ENCODE data around the gene POLR1E. TPM values are rescaled to one million over a fixed set of nuclear protein-coding genes. Genes with fewer than 3 reads are reported as not detected.

The POLR1E gene, protein sequence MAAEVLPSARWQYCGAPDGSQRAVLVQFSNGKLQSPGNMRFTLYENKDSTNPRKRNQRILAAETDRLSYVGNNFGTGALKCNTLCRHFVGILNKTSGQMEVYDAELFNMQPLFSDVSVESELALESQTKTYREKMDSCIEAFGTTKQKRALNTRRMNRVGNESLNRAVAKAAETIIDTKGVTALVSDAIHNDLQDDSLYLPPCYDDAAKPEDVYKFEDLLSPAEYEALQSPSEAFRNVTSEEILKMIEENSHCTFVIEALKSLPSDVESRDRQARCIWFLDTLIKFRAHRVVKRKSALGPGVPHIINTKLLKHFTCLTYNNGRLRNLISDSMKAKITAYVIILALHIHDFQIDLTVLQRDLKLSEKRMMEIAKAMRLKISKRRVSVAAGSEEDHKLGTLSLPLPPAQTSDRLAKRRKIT
- polyA plus RNA-seq (ENCODE audit: insufficient read length), result 30.6 TPM

DNA sequence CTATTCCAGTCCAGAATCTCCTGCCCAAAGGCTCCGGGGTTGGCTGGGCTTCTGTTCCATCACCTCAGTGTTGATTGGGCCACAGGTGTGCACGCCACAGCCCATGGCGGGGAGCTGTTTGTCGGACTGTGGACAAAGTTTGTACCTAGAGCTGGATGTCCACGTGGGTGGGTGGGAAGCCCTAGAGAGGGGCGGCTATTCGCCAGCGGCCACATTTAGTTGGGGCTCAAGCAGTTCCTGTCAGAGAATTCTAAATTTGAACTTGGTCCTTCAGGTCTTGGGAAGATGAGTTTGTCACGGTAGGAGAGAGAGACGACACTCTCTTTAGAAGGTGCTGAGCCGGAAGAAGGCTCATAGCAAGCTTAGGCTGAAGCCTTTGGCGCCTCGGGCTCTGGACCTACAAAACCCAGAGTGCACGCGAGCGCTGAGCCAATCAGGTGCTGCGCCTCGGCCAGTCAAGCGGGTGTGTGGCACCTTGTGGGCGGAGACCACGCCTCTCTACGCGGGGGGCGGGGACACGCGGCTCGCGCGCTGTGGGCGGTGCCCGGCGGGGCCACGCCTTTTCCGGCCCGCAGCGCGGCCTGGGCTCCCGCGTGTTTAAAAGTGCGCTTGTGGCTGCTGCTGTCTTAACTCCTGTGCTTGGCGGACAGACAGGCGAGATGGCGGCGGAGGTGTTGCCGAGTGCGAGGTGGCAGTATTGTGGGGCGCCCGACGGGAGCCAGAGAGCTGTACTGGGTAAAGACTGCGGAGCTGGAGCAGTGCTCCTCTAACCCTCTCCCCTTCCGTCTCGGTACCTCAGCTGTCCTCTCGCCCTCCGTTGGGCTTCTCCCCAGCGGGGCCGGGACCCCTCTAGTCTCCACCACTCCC, at the start of gene POLR1E:
Gene POLR1E (plus strand): TSS at position 560 of the 867 bp plus-strand sequence. CDS start 100 bp downstream, at position 660.
- DNase-seq, result peak; percentile 91

GRCh38 chr9:37436540-37436939, 49.2 kb upstream of the POLR1E start:
- no peak for DNase-seq

DNA sequence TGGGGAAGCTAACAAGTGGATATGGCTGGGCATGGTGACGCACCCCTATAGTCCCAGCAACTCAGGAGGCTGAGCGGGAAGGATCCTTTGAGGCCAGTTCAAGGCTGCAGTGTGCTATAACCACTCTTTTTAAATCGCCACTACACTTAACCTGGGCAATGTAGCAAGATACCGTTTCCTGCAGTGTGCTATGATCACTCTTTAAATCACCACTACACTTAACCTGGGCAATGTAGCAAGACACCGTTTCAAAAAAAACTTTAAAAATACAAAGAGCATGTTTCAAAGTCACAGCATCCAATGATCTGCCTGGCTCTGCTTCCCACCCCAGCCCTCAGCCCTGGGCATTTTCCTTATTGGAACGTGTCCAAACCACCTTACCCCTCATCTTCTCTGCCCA, 48.7 kb upstream of the POLR1E start:
- no peak for DNase-seq

GRCh38 chr9:37437621-37438020, 48.1 kb upstream of the POLR1E start:
- no peak for DNase-seq

DNA sequence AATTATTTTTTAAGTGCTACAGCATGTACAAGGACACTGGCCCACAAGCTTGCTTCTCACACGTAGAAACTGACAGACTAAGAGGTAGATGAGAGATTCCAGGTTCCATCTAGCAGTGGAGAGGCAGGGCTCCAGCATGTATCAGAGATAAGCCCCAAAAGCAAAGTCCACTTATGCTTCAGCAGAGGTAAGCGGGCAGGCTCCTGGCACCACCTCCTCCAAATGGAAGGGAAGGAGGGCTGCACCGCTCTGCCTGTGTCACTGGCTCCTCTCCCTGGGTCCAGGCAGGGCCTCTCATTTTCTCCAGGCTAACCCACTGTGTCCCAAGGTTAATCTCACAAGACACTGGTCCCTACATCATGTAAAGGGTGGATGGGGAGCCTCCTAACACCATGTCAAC, 47.4 kb upstream of the POLR1E start:
- no peak for DNase-seq

DNA sequence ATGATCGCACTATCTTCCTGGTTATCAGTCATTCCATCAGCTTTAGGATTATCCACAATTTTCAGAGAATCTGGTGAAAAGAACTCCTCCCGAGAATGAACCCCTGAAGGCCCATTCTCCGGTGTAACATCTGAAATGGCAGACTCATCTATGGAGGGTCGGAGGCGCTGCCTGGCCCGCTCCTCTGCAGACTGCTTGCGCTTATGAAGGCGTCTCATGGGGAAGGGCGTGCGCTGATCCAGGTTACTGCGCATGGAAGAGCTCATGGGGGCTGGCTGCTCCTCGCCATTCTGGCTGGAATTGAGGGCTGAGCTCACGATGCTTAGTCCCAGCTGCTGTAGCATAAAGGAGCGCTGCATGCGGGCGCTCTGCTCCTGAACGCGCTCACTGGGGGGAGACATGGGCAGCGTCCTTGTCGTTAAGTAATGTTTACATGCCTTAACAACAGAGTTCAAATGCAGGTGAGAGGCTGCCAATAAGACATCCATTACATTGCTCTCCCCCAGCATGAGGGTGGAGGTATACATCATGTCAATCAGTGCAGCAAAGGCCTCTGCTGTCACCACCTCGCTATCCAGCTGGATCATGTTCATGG, 43.9 kb upstream of the POLR1E start:
- DNase-seq, result no peak

DNA sequence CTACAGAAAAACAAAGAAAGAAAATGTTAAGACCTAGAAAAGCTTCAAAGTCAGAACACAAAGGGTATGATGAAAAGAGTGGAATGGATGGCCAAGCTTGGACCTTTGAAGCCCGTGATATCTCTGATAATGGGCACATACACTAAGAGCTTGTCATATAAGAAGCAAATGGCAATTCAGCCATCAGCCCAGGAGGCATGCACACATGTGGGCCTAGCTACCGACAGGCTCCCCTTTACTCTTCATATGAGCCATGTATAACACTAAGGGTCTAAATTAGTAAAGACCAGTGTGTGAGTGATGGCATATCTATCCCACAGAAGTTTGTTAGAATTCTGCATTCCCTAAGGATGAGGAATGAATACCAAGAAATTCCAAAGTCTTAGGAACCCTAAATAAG, 43.2 kb upstream of the POLR1E start:
- no peak for DNase-seq

GRCh38 chr9:37443566-37443965, 42.2 kb upstream of the POLR1E start:
- DNase-seq, result no peak

- DNase-seq, result no peak
These were observed 40.9 kb upstream of the POLR1E start for GRCh38 chr9:37444890-37445289.

DNA sequence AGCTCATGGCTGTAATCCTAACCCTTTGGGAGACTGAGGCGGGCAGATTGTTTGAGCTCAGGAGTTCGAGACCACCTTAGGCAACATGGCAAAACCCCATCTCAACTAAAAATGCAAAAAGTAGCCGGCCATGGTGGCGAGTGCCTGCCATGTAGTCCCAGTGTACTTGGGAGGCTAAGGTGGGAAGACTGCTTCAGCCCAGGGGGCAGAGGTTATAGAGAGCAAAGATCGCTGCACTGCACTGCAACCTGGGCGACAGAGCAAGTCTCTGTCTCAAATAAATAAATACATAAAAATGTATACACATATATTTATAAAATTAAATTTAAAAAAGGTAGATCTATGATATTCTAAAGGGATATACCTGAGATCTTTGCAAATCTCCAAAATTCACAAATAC, 39.9 kb upstream of the POLR1E start:
- DNase-seq, result no peak

DNA sequence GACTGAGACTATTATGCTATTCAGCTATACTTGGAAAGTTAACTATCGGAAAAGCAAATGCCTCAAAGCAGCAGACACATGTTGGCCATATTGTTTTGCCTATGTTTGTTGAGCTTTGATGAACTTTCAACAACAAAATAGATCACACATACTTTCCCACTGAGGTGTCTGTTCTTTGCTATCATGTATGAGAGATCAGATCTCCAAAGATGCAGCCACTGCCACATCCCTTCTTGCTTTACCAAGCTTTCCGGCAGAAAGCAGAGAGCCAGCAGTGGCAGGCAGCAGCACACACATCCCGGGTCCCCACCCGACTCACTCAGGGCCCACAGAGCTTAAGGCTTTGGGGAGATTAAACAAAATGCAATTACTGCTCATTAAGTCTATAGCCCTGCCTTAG, 39.3 kb upstream of the POLR1E start:
- no peak for DNase-seq

DNA sequence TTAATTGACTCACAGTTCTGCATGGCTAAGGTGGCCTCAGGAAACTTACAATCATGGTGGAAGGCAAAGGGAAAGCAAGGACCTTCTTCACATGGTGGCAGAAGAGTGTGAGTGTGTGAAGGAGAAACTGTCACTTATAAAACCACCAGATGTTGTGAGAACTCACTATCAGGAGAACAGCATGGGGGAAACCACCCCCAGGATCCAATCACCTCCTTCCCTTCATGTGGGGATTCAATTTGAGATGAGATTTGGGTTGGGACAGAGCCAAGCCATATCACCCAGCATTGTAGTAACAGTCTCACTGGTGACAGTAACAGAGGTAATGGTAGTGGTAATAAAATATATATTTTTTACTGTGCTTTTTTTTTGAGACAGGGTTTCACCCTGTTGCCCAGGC, 38.6 kb upstream of the POLR1E start:
- DNase-seq, result no peak

GRCh38 chr9:37449862-37450632, 35.7 kb upstream of the POLR1E start:
- DNase-seq, result no peak

DNA sequence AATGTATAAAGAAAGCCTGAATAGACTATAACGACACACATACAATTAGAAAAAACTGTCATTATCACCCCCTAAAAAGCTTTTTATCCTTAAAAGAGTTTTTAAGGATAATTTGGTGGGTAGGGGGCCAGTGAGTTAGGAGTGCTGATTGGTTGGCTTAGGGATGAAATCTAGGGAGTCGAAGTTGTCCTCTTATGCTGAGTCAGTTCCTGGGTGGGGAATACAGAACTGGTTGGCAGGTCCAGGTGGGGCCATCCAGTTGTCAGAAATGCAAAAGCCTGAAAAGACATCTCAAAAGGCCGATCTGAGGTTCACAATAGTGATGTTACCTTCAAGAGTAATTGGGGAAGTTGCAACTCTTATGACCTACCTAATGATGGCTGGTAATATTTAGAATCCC, 34.1 kb upstream of the POLR1E start:
- DNase-seq, result no peak

DNA sequence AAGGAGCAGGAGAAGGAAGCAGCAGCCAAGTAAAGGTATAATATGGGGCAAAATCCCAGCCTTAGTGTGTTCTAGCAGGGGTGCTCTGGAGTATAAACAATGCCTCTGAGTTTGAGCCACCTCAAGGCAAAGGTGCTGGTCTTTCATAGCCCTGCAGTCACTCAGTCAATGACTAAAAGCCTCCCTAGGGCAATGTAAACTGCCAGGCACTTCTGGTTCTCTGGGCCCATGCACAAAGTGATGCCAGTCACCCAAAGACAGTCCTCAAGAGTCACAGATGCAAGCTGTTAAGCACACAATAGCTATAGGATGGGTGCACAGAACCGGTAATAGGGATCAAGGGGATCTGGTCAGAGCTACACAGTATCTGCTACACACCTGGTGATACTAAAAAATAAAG, 33.1 kb upstream of the POLR1E start:
- DNase-seq, result no peak

DNA sequence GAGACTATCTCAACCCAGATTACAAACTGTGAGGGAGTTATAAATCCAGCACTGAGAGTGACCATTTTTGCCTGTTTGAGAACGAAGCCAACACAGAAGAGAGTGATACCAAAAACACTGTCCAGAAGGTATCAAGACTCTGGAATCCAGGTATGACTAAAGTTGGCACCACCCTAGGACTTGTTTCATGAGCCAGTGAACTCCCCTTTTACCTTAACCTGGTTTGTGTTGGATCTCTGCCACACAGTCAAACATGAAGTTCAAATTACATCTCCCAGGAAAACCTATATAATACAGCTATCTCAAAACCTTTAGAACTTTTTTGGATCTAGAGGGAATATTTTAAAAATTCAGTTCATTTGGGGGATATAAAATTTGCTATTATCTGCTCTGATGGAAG, 31.9 kb upstream of the POLR1E start:
- no peak for DNase-seq

- no peak for DNase-seq
These were observed 31.5 kb upstream of the POLR1E start for GRCh38 chr9:37454238-37454637.

GRCh38 chr9:37455884-37456647, 29.7 kb upstream of the POLR1E start:
- no peak for DNase-seq

DNA sequence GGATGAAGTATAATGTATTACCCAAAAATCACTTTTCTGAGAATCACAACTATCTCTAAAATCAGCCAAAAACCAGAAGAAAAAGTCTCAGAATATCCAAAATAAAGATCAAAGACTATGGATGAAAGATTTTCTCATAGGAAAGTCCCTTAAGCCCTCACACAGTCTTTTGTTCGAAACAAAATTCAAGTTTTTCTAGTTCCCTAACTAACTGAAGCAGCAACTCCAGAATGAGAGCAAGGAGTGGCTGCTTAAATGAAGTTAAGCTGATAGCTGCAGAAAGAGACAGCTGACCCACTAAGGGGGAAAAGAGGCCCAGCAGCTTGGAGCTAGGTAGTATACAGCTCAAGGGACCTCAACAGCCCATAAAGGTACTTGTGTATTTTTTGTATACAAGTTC, 28.9 kb upstream of the POLR1E start:
- DNase-seq, result no peak

GRCh38 chr9:37464006-37464405, 21.7 kb upstream of the POLR1E start:
- DNase-seq, result no peak

- DNase-seq, result peak; percentile 82
These were observed 21.1 kb upstream of the POLR1E start for GRCh38 chr9:37464426-37465248.

Data from hindlimb muscle (tissue), 1 donor.